CD4-positive, alpha-beta T cell treated with Interleukin-12 subunit alpha and Interleukin-12 subunit beta, for 1 hour (primary cell): Measurements from ENCODE around the gene SLC35E1.

Experiments used
- DNase-seq: peaks from one replicate; pipeline ENCODE4 v3.0.0-alpha.2; 2020

SLC35E1 gene

GRCh38 chr19:16572332-16573211 is at the start of gene SLC35E1:
SLC35E1 (minus strand) TSS chr19:16572415; CDS start chr19:16572364, 51 bp downstream.
- DNase-seq, result peak; percentile 94

DNA sequence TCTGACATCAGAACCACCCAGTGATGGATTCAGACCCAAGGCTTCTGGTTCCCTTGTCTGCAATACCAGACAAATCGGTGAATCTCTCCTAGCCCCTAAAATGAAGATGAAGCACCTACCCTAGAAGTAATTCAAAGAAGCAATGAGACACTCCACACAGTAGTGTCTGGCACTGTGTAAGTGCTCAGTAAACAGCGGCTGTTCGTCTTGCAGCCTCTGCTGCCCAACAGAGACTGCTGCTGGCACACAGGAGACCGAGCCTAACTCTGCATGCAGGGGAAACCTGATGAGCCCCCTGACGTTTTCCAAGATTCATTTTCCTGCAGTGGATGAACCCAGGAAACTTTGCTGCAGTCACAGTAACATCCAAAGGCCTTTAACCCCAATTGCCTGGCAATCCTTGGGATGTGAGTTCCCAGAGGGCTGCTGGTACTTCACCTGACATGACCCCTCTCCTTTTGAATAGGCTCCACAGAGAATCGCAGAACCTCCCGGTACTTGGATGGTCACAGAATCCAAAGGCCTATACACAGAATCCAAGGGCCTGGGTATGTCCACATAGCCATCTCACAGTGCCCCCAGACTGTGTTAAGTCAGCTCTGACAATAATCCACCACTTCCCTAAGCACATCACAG is 49.1 kb upstream of the SLC35E1 start:
- no peak for DNase-seq

- no peak for DNase-seq
Observed at GRCh38 chr19:16620584-16620983, 48.4 kb upstream of the SLC35E1 start.

- no peak for DNase-seq
Observed at GRCh38 chr19:16620018-16620417, 47.8 kb upstream of the SLC35E1 start.

GRCh38 chr19:16619457-16619856 is 47.2 kb upstream of the SLC35E1 start:
- no peak for DNase-seq

DNA sequence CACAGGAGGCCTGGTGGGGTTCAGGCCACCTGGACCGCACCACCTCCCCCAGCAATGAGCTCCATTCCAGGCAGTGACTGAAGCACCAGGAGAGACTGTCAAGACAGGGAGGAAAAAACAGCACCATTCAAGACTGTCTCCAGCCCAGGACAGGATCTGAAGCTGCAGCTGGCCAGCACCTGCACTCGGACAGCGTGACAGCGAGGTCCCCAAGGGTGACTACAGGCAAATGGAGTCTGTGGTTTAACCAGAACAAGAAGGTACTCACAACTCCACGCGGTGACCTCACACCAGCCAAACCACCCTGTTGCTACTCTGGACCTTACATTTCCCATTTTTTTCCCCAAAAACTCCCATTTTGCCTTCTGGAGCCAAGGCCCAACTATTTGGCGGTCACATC is 46.0 kb upstream of the SLC35E1 start:
- DNase-seq, result no peak

DNA sequence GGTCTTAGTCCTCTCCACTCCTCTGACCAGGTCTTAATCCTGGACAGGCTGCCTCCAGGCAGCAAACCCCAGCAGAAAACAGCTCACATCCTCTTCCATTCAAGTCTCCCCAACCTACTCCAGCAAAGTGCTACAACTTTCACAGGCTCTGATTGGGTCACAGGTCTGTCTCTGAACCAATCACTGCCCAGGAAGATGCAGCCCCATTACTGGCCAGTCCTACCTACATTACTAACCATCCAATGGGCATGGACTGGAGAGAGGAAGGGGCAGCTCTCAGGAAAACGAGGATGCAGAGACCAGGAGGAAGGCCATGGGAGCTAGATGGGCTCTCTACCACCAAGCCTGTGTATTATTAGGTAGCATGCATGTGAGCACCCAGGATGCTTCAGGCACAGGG is 43.6 kb upstream of the SLC35E1 start:
- DNase-seq, result no peak

DNA sequence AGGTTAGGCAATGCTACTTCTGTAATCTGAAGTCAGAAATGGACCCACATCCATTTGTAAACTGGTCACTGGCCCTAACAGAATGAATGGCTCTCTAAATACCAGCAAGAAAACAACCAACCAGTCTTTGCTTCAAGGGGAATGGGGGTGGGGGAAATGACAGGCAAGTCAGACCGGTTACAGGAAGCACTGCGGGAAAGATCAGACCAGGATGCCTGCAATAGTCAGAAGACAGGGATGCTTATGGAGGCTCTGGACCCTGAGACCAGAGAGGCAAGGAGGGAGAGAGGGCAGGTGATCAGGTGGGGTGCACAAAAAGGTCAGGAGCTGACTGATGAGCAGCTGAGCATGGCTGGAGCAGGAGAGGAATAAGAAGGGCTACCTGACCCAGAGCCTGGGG is 42.7 kb upstream of the SLC35E1 start:
- DNase-seq, result no peak

DNA sequence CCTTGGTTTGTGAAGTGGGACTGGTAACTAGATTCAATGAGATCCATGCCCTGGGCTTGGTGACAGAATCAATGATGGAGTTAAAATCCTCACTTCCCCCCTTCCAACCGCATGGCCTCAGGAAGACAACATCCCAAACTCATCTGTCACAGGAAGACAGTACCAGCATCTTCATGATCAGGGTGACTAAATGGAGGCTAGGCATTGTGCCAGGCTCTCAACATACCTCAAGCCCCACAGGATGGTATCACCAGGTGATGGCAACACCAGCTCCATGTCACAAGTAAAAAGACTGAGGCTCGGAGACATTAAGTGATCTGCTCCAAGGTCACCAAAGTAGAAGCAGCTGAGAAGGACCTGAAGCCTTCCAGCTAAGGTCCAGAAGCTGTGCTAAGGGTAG is 41.6 kb upstream of the SLC35E1 start:
- no peak for DNase-seq

- DNase-seq, result no peak
Observed at GRCh38 chr19:16612636-16613035, 40.4 kb upstream of the SLC35E1 start.

- no peak for DNase-seq
Observed at GRCh38 chr19:16611121-16611520, 38.9 kb upstream of the SLC35E1 start.

DNA sequence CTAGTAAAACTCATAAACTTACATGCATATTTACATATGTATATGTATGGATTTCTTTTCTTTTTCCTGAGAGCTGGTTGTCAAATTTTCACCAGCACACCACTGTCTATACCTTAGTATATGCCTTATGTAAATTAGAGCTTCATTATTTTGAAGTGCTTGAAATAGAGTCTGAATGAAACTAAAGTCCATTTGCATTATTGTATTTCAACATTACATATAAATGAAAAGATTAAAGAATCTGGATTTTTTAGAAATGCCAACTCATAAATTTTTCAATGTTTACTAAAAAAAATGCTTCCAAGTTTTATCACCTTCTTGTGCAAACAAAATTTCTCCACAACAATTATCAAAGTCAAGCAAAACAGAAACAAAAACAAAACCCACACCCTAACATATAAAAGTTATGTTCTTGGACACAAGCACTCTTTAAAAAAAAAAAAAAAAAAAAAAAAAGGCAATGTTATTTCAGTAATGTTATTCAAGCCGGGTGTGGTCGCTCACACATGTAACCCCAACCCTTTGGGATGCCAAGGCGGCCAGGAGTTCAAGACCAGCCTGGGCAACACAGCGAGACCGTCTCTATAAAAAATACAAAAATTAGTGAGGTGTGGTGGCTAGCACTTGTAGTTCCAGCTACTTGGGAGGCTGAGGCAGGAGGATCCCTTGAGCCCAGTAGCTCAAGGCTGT is 37.4 kb upstream of the SLC35E1 start:
- DNase-seq, result no peak

DNA sequence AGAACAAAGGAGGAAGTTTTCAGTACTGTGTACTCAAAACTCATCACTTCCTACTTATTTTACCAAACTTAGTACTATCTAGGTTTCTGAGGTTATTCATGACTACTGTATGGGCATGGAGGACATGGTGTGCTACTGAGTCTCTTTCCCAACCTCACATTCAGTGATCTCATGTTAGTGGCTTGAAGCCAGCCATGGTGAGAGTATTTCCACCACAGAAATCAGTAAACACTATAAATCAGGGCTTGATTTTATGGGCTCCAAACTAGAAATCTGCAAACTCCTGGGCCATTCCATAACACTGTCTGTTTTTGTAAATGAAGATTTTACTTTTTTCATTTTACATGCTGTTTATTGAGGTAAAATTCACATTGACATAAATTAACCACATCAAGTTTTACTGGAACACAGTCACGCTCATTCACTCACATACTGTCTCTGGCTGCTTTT is 36.1 kb upstream of the SLC35E1 start:
- DNase-seq, result no peak

- no peak for DNase-seq
Observed at GRCh38 chr19:16607819-16608218, 35.6 kb upstream of the SLC35E1 start.

DNA sequence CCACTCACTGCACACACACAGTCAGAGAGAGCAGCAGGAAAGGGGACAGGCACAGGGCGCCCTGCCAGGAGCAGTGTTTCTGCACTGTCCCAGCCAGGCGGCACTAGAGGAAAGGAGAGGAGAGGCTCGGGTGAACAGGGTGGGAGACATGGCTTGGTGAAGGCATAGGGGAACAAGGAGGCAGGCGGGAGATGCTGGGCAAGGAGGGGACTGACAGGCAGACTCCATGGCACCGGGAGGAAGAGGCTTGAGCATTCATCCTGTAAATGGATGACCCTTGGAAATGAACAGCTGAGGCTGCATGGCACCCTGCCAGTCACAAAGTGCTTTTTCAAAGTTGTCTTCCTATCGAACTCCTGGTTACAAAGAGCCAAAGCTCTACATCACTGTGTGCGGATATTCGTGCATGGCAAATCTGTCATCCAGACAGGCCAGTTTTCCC is 33.4 kb upstream of the SLC35E1 start:
- DNase-seq, result no peak

DNA sequence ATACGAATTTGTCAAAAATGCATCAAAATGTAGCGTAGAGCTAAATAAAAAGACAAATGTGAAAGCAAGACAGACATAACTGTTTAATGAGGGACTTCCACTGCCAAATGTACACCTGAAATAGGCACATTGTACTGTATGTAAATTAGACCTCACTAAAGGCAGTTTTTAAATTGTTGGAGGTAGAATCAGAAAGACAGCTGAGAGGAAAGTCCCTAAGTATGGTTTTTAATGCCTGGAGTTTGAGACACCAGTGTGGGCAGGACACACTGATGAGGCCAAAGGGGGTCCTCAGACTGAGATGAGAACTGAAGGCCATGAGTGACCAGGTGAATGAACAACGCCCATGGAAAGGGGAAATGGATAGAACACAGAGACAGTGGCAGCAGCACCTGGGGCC is 32.9 kb upstream of the SLC35E1 start:
- DNase-seq, result no peak

- DNase-seq, result no peak
Observed at GRCh38 chr19:16604615-16605014, 32.4 kb upstream of the SLC35E1 start.

- no peak for DNase-seq
Observed at GRCh38 chr19:16603090-16603489, 30.9 kb upstream of the SLC35E1 start.

DNA sequence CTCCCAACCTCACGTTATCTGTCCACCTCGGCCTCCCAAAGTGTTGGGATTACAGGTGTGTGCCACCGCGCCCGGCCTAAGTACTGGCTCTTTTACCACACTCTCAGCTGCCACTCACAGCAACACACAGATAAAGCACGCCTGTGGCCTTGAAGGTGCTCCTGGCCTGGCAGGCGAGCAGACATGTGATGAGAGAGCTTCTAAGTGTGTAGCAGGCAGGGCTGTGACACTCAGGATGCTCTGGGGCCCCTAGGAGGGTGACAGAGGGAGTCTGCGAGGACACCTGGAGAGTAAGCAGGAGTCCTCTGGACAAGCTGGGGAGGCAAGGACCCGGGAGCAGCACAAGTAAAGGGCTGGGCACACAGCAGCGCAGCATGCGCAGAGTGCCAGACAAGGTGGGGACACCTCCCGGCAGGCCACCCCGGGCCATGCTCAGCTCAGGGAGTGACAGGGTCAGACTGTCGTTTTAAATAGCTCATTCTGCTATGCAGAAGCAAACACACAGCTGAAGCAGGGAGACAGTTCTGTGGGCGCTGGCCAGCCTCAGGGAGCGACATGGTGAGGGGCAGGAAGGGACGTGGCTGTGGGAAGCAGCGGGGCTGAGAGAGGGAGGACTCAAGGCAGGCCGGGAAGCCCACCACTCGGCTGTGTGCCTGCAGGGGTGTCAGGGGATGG is 29.3 kb upstream of the SLC35E1 start:
- no peak for DNase-seq

DNA sequence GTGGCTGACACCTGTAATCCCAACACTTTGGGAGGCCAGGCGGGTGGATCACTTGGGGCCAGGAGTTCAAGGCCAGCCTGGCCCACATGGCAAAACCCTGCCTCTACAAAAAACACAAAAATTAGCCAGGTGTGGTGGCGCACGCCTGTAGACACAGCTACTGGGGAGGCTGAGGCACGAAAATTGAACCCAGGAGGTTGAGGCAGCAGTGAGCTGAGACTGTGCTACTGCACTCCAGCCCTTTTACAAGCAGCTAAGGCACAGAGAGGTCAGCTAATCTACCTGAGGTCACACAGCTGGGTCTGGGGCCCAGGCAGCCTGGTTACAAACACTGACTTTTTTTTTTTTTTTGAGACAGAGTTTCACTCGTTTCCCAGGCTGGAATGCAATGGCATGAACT is 28.6 kb upstream of the SLC35E1 start:
- no peak for DNase-seq

GRCh38 chr19:16599655-16600346 is 27.6 kb upstream of the SLC35E1 start:
- DNase-seq, result no peak

DNA sequence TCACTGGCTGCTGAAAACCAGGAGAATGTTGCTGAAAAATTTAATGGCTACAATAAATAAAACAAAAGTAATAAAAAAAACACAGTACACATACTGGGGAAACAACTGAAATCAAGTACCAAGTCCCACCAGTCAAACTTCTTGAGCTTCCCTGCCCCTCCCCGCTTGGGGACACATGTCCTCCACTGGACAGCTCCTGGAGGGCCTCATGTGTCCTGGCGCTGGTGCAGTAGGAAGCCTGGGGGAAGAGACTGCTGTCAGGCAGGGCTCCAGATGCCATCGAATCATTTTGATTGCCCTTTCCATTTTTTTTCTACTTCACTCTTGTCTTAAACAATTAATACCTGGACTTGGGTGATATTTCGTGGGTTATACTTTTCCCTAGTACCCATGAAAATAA is 26.6 kb upstream of the SLC35E1 start:
- no peak for DNase-seq

DNA sequence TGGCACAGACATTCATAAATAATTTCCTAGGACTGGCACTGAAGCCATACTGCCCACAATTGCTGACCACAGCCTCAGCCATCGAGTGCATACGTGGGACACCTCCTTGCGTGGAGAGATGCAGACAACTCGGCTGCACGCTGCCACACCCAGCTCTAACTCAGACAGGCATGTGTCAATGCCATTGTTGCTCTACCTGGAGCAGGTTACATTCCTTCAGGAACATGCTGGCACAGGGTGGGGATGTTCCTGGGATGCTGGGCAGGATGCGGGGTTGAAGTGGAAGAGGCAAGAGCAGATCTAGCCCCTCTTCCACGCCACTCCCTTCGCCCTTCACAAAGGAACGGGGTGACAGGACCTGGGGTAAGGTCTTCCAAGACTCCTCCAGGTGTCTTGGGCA is 24.2 kb upstream of the SLC35E1 start:
- no peak for DNase-seq
